ENCODE data around the gene EIF3C.
"Not testable (repeated sequence)": the region's sequence is repeated elsewhere in the genome, so short reads cannot be mapped to it uniquely, and the experiment has no call there.

EIF3C gene, protein sequence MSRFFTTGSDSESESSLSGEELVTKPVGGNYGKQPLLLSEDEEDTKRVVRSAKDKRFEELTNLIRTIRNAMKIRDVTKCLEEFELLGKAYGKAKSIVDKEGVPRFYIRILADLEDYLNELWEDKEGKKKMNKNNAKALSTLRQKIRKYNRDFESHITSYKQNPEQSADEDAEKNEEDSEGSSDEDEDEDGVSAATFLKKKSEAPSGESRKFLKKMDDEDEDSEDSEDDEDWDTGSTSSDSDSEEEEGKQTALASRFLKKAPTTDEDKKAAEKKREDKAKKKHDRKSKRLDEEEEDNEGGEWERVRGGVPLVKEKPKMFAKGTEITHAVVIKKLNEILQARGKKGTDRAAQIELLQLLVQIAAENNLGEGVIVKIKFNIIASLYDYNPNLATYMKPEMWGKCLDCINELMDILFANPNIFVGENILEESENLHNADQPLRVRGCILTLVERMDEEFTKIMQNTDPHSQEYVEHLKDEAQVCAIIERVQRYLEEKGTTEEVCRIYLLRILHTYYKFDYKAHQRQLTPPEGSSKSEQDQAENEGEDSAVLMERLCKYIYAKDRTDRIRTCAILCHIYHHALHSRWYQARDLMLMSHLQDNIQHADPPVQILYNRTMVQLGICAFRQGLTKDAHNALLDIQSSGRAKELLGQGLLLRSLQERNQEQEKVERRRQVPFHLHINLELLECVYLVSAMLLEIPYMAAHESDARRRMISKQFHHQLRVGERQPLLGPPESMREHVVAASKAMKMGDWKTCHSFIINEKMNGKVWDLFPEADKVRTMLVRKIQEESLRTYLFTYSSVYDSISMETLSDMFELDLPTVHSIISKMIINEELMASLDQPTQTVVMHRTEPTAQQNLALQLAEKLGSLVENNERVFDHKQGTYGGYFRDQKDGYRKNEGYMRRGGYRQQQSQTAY

DNA sequence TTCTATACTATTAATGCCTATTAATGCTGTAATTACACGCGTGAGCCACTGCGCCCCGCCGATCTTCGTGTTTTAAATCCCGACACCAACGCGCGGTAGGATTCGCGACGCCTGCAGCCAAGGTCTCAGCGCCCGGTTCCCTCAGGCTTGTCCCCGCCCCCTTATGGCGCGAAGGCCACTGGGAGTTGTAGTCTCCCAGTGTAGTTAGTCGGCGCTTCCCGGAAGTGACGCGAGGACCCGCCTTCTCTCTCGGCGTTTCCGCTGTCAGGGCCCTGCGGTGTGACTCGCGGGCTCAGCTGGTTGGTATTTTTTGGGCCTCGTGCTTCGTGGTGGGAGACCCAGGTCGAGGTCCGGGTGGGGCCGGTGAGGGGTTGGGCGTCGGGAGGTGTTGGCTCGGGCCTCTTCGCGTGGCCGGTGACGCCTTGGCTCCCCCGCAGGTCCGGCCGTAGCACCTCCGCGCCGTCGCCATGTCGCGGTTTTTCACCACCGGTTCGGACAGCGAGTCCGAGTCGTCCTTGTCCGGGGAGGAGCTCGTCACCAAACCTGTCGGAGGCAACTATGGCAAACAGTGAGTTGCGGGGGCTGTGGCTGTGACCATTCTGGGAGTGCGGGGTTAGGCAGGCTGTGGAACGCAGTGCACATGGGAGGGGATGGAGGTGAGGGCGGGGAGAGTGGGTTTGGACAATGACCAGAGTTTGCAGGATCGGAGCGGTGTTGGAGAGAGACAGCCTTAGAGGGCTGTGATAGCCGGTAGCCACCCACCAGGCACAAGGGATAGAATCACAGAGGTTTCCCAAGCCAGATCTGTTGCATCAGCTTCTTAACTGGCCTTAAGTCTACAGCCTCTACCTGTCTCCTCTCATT is at the start of gene EIF3C:
EIF3C (plus strand) TSS at position 245 of the 864 bp plus-strand sequence; CDS start at position 468, 223 bp downstream.
- not testable (repeated sequence) for DNase-seq

DNA sequence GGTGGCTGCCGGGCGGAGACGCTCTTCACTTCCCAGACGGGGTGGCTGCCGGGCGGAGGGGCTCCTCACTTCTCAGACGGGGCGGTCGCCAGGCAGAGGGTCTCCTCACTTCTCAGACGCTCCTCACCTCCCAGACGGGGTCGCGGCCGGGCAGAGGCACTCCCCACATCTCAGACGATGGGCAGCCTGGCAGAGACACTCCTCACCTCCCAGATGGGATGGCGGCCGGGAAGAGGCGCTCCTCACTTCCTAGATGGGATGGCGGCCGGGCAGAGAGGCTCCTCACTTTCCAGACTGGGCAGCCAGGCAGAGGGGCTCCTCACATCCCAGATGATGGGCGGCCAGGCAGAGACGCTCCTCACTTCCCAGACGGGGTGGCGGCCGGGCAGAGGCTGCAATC is 45.0 kb upstream of the EIF3C start:
- not testable (repeated sequence) for DNase-seq

DNA sequence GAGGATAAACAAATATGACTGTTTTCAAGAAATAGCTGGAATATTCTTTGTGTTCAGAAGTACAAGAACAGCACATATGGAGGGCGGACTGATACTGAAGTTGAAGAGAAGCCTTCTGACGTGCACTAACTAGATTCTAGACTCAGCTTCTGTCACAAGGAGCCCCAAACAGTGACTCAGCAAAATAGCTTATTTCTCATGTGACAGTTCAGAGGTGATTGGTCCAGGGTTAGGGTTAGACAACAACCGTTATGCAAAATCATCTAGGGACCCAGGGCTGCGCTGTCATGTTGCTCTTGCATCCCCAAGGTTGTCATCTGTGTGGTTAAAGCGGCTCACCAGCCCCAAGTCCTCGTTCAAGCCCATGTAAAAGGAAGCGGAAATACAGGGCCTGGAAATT is 43.8 kb upstream of the EIF3C start:
- not testable (repeated sequence) for DNase-seq

DNA sequence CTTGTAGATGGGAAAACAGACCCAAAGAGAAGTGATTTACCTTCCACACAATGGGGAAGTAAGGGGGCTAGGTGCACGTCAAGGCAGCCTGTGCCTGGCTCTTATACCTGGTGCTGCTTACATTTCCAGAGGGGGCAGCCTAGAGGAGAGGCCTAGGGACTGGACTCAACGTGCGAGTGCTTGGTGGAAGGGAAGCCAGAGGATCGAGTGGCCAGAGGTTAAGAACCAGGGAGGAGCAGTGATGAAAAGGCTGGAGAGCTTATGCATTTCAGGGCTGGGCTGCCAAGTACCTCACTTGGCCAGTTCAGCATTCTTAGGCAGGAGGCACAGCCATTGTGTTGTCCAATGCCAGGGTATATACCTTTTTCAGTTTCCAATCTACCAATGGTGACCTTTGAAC is 43.1 kb upstream of the EIF3C start:
- DNase-seq, result not testable (repeated sequence)

DNA sequence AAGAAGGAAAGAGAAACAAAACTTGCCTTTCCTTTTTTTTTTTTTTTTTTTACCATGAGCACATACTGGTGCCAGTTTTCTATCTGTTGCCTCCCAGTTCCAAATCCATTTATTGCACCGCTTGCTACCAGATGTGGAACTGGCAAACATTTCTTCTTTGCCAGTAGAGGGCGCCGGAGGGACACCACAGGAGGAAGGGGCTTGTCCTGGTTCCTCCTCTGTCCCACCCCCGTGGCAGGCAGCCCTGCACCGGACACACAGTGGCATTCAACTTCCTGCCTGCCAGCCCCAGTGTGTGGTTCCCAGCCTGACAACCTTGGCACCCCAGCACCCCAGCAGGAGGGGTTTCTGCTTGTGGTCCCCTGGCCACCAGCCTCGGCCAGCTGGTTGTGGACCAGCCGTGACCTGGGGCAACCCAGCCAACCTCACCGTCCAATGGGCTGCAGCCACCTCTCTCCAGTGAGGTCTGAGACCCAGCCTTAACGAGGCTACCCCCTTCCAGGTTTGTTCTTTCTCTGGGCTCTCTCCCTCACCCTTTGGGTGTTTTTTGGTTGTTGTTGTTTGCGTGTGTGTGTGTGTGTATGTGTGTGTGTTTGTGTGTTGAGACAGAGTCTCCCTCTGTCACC is 22.8 kb upstream of the EIF3C start:
- DNase-seq, result not testable (repeated sequence)

DNA sequence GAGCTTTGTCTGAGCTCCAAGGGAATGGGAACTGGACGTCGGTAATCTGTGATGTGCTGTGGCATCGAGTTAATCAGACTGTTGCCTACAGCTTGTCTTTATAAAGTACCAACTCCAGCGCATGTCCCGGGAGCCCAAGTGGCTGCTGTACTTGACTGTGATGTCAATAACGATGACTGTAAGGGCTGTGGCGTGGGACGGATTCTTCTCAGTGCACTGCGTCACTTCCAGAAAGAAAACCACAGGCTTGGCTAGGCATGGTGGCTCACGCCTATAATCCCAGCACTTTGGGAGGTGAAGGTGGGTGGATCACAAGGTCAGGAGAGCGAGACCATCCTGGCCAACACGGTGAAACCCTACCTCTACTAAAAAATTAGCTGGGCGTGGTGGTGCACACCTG is 21.8 kb upstream of the EIF3C start:
- not testable (repeated sequence) for DNase-seq

DNA sequence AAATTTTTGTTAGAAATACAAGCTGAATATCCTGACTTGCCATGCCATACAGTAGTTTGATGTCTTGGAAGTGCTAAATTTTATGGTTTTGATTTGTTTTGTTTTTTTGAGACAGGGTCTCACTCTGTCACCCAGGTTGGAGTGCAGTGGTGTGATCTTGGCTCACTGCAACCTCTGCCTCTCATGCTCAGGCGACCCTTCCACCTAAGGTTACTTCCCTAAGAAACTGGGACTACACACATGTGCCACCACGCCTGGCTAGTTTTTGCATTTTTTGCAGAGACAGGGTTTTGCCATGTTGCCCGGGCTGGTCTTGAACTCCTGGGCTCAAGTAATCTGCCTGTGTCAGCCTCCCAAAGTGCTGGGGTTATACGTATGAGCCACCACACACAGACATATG is 19.5 kb upstream of the EIF3C start:
- DNase-seq, result not testable (repeated sequence)

DNA sequence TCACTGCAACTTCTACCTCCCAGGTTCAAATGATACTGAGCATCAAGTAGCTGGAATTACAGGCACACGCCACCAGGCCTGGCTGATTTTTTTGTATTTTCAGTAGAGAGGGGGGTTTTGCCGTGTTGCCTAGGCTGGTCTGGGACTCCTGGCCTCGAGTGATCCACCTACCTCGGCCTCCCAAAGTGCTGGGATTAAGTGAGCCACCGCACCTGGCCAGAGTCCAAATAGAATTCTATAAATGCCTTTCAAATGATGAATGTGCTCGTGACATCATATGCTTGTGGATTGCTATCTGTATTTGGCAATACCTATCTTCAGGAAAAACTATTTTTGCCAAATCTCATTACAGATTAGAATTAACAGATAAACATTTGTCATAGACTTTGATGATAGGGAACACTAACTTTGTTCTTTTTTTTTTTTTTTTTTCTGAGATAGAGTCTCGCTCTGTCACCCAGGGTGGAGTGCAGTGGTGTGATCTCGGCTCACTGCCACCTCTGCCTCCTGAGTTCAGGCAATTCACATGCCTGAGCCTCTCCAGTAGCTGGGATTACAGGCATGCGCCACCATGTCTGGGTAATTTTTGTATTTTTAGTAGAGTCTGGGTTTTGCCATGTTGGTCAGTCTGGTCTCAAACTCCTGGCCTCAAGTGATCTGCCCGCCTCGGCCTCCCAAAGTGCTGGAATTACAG is 17.9 kb upstream of the EIF3C start:
- not testable (repeated sequence) for DNase-seq

DNA sequence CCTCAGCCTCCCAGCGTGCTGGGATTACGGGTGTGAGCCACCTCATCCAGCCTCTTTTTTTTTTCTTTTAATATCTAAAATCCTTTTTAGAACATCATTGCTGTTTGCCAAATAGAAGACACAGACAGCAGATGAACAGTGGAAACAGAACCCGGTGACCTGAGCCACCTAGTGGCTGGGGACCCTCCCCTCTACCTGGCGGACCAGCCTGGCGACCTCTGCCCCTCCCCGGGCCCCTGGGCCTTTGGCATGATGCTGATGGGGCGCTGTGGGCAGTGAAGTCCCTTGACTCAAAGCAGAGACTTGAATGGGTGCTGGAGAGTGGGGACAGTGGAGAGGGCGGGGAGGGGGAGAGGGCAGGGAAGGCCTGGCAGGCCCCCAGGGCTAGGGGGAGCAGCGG is 11.5 kb upstream of the EIF3C start:
- DNase-seq, result not testable (repeated sequence)

DNA sequence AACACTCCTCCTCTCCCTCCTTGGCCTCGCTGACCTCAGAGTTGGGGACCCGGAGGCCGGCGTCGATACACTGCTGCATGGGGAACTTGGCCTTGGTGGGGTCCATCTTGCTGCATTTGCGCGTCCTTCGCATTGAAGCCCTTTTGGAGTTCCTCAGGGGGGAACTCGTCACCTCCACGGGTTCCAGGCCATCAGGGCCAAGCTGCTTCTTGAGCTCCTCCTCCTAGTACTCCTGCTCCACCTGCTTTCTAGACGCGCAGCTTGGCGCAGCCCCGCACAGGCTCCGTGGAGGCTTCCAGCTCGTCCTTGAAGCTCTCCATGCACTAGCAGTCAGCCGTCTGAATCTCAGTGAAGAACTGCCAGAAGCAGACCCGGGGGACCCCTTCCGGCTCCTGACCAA is 10.9 kb upstream of the EIF3C start:
- DNase-seq, result not testable (repeated sequence)

DNA sequence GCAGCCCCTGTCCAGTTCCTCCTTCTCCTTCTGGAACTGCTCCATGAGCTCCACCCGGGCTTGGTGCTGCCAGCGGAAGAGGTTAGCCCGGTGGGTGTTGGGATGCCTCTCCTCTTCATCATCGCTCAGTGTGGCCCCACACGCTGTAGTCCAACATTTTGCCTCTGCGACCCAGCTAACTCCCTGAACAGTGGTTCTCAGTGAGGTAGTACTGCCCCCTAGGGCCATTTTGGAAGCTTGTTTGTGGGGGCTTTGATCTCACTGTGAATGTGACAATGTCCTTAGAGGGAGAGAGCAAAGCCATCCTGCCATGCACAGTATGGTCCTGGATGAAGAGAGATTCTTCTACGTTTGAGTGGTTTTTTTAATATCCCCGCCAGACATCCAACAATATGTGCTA is 9.9 kb upstream of the EIF3C start:
- not testable (repeated sequence) for DNase-seq

DNA sequence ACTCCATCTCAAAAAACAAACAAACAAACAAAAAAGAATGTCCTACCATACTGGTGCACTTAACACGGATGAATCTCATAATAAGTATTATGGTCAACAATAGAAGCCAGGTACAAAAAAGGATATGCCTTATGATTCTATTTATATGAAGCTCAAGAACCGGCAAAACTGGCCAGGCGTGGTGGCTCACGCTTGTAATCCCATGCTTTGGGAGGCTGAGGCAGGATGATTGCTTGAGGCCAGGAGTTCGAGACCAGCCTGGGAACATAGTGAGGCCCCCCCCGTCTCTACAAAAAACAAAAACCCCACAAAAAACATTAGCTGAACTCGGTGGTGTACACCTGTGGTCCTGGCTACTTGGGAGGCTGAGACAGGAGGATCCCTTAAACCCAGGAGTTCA is 7.0 kb upstream of the EIF3C start:
- DNase-seq, result not testable (repeated sequence)

DNA sequence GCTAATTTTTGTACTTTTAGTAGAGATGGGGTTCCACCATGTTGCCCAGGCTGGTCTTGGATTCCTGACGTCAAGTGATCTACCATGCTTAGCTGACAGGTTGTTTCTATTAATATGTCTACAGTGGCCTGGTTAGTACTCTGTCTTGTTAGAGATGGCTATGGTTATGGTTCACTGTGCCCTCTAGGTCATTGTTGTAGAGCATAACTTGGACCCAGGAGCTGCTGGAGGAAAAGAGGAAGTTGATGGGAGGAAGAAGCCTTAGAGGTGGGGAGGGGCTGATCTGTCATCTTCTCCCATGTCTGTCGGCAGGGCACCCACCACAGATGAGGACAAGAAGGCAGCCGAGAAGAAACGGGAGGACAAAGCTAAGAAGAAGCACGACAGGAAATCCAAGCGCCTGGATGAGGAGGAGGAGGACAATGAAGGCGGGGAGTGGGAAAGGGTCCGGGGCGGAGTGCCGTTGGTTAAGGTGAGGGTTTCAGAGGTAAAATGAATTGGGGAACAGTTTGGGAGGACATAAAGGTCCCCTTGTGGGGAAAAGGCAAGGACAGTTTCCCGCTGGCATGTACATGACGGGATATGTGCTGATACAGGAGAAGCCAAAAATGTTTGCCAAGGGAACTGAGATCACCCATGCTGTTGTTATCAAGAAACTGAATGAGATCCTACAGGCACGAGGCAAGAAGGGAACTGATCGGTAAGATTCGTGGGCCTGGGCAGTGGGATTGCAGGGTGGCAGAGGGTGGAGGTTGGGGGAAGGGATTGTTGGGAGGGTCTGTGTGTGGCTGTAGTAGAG is 11.8 kb downstream of the EIF3C start:
- DNase-seq, result not testable (repeated sequence)

DNA sequence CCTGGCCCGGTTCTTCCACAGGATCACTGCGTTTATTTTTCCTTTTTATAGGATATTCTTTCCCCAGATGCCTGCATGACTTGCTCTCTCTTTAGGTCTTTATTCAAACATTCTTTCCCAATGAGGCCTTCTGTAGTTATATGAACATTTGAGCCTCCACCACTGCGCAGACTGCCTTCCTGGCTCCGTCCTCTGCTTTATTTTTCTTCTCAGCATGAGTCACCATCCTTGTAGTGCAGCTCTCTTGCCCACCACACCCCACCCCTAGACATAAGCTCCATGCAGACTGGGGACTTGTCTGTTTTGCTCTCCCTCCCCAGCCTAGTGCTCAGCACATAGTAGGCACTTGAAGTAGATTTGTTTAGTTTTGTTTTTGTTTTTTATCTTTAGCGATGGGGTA is 20.0 kb downstream of the EIF3C start:
- not testable (repeated sequence) for DNase-seq

DNA sequence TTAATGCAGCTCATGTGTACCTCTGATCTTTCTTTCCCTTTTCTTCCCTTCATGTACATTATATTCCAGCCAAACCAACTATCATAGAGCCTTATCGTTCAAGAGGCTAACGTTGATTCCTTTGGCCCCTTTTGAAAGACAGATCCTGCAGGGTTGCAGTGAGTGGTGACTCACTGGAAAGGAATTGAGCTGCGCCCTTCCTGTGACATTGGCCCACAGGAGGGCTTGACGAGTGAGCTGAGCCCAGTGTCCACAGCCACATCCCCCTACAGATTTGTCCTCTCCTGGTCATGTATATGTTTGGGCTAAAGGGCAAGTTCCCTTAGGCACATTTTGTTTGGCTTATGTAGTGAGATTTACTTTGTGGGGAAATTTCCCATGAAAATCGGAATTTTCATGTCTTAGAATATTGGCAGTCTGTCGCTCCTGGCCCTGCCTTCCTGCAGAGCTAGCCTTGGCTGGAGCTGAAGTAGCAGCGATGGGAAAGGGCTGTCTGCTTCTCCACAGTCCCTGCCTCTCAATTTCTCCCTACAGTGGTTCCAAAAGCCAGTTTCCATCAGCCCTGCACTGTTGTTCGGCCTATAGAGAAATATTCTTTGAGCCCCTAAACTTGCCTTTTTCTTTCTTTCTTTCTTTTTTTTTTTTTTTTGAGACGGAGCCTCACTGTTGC is 21.3 kb downstream of the EIF3C start:
- DNase-seq, result not testable (repeated sequence)

DNA sequence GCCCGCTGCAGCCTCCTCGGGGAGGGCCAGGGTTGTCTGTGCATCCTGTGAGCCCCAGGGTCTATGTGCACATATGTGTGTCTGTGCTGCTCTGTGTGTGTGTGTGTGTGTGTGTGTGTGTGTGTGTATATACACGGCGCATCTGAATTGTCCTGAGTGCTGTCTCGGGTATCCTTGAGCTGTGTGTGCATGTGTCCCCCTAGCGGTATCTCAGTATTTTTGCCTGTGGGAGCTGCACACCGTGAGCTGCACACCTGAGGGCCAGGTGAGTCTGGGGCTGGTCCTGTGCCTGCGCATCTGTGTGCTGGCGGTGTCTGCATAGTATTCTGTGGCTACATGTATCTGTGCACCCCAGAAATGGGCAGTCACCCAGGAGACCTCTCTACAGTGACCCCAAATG is 28.5 kb downstream of the EIF3C start:
- not testable (repeated sequence) for DNase-seq

DNA sequence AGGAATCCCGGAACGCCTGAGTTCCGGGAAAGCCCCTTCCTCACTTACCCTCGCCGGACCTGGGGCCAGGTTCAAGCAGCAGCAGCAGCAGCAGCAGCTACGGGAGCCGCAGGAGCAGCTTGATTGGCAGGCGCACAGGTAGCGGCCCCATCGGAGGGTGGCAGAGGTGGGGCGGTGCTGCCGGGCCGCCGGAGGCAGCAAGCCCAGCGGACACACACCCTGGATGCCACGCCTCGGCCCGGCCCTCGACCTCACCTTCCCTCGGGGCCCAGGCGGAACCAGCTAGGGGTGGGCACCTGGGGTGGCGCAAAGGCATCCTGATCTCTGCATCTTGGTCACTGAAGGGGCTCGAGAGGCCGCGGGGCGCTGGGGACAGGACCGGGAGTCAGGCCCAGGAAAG is 29.4 kb downstream of the EIF3C start:
- not testable (repeated sequence) for DNase-seq

DNA sequence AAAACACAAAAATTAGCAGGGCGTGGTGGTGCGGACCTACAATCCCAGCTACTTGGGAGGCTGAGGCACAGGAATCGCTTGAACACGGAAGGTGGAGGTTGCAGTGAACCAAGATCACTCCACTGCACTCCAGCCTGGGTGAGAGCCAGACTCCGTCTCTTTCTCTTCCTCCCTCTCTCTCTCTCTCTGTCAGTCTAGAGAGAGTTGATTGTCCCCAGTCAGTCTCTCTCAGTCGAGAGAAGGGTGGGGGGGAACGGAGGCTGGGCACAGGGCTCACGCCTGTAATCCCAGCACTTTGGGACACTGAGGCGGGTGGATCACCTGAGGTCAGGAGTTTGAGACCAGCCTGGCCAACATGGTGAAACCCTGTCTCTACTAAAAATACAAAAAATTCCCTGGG is 30.0 kb downstream of the EIF3C start:
- not testable (repeated sequence) for DNase-seq

DNA sequence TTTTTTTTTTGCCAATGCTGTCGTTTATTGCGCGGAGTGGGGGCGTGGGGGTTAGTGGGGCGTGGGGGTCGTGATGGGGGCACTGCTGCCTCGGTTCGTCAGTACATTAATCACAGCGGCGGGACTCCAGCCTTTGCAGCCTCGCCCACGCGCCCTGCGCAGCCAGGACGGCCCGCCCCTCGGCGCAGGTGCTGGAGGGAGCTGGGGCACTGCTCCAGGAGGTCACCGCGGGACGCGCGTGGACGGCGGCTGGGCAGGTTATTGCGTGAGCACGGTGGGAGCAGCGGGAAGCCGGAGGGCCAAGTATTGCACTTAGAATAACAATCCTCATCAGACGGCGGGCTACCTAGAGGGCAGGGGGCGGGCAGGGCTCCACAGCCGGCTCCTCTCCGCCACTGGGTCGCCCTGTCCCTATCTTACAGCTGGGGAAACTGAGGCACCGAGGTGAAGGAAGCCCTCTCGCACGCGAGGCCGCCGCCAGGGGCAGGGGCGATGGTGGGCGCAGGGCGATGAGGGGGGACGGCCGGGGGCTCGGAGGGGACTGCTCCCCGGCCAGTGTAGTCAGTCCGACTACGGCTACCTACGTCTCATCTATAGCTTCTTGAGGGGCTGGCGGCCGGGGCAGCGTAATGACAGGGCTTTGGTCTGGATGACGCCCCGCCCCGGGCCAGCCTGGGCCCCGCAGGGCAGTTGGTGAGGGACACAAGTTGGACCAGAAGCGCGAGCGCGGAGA is 35.5 kb downstream of the EIF3C start:
- DNase-seq, result not testable (repeated sequence)

All from NCI-H146 (cell line).